ENCODE measurements around the gene PDE7B. TPM values are rescaled to one million over a fixed set of nuclear protein-coding genes. Genes with fewer than 3 reads are reported as not detected.
"Not testable (repeated sequence)": the region's sequence is repeated elsewhere in the genome, so short reads cannot be mapped to it uniquely, and the experiment has no call there.

The PDE7B gene
- total RNA-seq, 2 experiments from 2014 or later = 0.73 to 1.1 TPM

DNA sequence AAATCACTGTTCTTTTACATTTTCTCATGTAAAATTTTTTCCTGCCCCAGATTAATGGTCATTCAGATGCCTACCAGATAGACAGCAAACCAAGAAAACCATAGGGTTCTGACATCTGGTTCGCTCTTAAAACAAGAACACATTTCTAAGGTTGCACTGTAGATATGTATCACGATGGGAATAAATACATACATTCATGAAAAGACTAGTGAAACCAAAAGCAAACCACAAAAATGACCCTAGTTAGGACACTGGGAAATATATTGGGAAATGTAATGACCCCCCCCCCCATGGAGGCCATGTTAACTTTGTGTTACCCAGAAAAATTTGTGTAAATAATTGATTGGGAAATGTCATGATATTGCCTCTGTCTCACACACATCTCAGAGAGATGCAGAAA is 361.1 kb downstream of the PDE7B start:
- intact Hi-C loops (cut with DNase I, micrococcal nuclease) = no loop called here
- POLR2A ChIA-PET = no interaction called here

DNA sequence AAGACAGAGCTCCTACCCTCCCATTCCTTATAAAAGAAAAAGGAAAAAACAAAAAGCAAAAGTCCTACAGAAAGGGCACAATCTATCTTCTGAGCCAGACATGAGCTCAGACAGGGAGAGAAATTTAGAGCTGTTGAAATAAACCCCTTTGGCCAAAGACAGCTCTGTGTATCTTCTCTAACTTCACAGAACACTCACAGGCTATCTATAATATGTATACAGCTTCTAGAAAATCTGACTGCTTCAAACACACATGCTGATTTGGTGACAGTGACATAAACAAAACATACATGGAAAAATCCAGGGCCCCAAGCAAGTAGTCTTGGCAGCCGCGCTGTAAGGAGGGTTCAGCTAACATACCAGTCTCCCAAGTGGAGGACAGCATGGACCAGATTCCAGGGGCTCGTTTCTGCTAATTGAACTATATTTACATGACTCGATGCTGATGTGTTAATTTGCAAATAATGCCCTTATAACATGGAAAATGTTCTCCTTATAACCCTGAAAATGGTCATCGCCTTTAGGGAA is 361.6 kb downstream of the PDE7B start:
- DNase-seq (no peak), ATAC-seq (no peak)
- Mint-ChIP-seq H3K27ac (no peak overlapping the region), H3K4me3 (no peak overlapping the region), H3K9me3 (ENCODE audit: low read depth) (no peaks in the 10 kb centered on the region), H3K36me3 (ENCODE audit: low read depth) (no peaks in the 10 kb centered on the region), H3K4me1 (no peaks in the 10 kb centered on the region), H3K27me3 (no peaks in the 10 kb centered on the region)
- intact Hi-C loops (cut with DNase I, micrococcal nuclease) = no loop called here
- ChIA-PET POLR2A (no interaction called here), CTCF (interaction anchor here (0.6 to 1.1 kb wide), 3 partner anchors 13 to 547 kb away, joined by 3 read pairs; no protein-coding TSS in a partner anchor)

More for the DNA sequence above, 361.1 kb downstream of the PDE7B start:
- CTCF ChIA-PET = interaction anchor here (0.6 to 1.1 kb wide), 4 partner anchors 14 to 546 kb away, joined by 3 to 4 read pairs (median 3); no protein-coding TSS in a partner anchor
- H3K27me3 Mint-ChIP-seq = no peaks in the 10 kb centered on the region
- ATAC-seq (no peak), DNase-seq (no peak)
- H3K4me1 Mint-ChIP-seq = no peaks in the 10 kb centered on the region
- no peak overlapping the region for H3K27ac Mint-ChIP-seq
- no peak overlapping the region for H3K4me3 Mint-ChIP-seq
- no peaks in the 10 kb centered on the region for H3K9me3 Mint-ChIP-seq (ENCODE audit: low read depth)
- H3K36me3 Mint-ChIP-seq (ENCODE audit: low read depth) = no peaks in the 10 kb centered on the region

DNA sequence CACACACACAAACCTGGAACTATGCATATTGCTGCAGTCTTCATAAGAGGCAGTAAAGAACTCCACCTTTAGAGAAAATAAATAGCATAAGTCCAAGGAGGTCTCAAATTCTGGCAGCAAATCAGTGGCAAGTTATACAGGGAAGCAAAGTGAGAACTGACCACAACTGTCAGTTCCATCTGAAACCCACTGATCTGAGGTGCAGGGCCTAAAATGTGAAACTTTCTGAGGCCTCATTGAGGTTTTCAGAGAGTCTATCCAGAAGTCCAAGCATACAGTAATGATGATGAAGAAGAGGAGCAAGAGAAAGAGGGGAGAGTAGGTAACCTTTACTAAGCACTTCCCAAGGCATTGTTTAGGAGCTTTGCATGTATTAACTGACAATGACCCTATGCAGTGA is 362.4 kb downstream of the PDE7B start:
- no peak overlapping the region for H3K27ac Mint-ChIP-seq
- no peak overlapping the region for H3K4me3 Mint-ChIP-seq
- H3K4me1 Mint-ChIP-seq = no peaks in the 10 kb centered on the region
- H3K27me3 Mint-ChIP-seq = no peaks in the 10 kb centered on the region
- H3K9me3 Mint-ChIP-seq (ENCODE audit: low read depth) = no peaks in the 10 kb centered on the region
- DNase-seq (no peak), ATAC-seq (no peak)
- CTCF ChIA-PET = no interaction called here
- intact Hi-C loops (cut with DNase I, micrococcal nuclease) = no loop called here
- H3K36me3 Mint-ChIP-seq (ENCODE audit: low read depth) = no peaks in the 10 kb centered on the region
- POLR2A ChIA-PET = no interaction called here

DNA sequence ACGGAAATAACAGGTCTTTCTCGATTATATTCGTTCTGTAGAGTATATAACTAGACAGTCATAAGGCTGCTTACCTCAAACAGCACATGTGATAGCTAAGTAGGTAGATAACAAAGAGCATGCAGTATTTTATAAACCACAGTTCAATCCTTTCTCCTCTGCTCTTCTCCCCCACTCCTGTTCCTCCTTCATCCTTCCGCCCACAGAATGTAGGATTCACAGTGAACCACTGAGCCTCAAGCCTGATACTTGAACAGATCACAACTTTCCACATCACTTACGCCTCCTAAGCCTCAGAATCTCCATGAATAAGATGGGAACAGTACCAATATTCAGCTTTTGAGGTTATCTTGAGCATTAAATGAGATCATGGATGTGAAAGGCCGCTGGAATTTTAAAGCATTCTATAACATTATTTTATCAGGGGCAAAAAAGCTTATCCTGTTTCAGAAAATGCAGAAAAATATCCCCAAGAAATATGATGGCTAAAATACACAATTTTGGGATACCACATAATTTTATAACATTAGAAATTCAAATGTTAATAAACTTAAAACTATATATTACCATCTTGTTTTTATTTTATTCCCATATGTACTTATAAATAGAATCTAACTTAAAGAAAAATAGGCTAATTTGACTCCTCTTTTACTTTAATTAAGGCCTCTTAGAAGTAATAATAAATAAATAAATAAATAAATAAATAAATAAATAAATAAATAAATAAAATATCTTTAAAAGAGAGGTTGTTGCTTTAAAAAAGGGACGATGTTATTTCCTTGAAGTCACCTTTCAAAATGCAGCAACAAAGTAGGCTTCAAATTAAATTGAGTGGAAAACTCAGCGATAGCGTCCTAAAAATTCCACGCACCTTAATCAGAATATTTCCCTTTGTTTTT is 365.3 kb downstream of the PDE7B start:
- POLR2A ChIA-PET = no interaction called here
- no peak for ATAC-seq
- no peak overlapping the region for H3K27ac Mint-ChIP-seq

DNA sequence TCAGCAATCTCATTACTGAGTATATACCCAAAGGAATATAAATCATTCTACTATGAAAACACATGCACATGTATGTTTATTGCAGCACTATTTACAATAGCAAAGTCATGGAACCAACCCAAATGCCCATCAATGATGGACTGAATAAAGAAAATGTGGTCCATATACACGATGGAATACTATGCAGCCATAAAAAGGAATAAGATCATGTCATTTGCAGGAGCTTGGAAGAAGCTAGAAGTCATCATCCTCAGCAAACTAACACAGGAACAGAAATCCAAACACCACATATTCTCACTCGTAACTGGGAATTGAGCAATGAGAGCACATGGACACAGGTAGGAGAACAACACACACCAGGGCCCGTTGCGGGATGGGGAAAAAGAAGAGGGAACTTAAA is 373.5 kb downstream of the PDE7B start:
- DNase-seq; H3K27ac Mint-ChIP-seq; H3K36me3 Mint-ChIP-seq (ENCODE audit: low read depth); POLR2A ChIA-PET; ATAC-seq; H3K4me3 Mint-ChIP-seq; H3K27me3 Mint-ChIP-seq; H3K9me3 Mint-ChIP-seq (ENCODE audit: low read depth): not testable (repeated sequence)
- peaks cover 11% of the 10 kb centered on the region for H3K4me1 Mint-ChIP-seq
- CTCF ChIA-PET = interaction anchor here (0.7 to 2.2 kb wide), 3 partner anchors 73 to 689 kb away, joined by 3 to 9 read pairs (median 4); no protein-coding TSS in a partner anchor
- intact Hi-C loops (cut with DNase I, micrococcal nuclease) = loop anchor here (5.0 kb wide), 5 partner anchors 193 to 773 kb away; no protein-coding TSS in a partner anchor

More for the DNA sequence above, 365.3 kb downstream of the PDE7B start:
- CTCF ChIA-PET = no interaction called here
- H3K36me3 Mint-ChIP-seq (ENCODE audit: low read depth) = no peaks in the 10 kb centered on the region
- peaks cover 3% of the 10 kb centered on the region for H3K9me3 Mint-ChIP-seq (ENCODE audit: low read depth)
- no peaks in the 10 kb centered on the region for H3K27me3 Mint-ChIP-seq
- DNase-seq = no peak
- no peak overlapping the region for H3K4me3 Mint-ChIP-seq
- intact Hi-C loops (cut with DNase I, micrococcal nuclease) = no loop called here
- H3K4me1 Mint-ChIP-seq = no peaks in the 10 kb centered on the region

DNA sequence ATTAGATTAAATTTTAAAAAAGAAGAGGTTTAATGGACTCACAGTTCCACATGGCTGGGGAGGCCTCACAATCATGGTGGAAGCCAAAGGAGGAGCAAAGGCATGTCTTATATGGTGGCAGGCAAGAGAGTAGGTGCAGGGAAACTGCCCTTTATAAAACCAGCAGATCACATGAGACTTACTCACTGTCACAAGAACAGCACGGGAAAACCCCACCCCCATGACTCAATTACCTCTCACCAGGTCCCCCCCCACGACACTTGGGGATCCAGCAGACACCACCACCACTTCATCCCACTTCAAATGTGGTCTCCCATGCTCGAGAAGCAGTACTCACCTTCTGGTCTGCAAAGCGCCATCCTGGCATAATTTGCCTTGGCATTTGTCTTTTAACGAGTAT is 374.0 kb downstream of the PDE7B start:
- H3K4me3 Mint-ChIP-seq = no peak overlapping the region
- intact Hi-C loops (cut with DNase I, micrococcal nuclease) = loop anchor here (5.0 kb wide), 5 partner anchors 193 to 773 kb away; no protein-coding TSS in a partner anchor
- H3K36me3 Mint-ChIP-seq (ENCODE audit: low read depth) = peaks cover 8% of the 10 kb centered on the region
- DNase-seq = peak; percentile 55
- H3K27ac Mint-ChIP-seq = no peak overlapping the region
- H3K4me1 Mint-ChIP-seq = peaks cover 11% of the 10 kb centered on the region
- no peak for ATAC-seq
- CTCF ChIA-PET = interaction anchor here (0.6 to 2.8 kb wide), 19 partner anchors 11 to 775 kb away, joined by 3 to 35 read pairs (median 4); partner anchors contain the start of gene BCLAF1
- no peaks in the 10 kb centered on the region for H3K27me3 Mint-ChIP-seq
- H3K9me3 Mint-ChIP-seq (ENCODE audit: low read depth) = no peaks in the 10 kb centered on the region
- POLR2A ChIA-PET = no interaction called here

DNA sequence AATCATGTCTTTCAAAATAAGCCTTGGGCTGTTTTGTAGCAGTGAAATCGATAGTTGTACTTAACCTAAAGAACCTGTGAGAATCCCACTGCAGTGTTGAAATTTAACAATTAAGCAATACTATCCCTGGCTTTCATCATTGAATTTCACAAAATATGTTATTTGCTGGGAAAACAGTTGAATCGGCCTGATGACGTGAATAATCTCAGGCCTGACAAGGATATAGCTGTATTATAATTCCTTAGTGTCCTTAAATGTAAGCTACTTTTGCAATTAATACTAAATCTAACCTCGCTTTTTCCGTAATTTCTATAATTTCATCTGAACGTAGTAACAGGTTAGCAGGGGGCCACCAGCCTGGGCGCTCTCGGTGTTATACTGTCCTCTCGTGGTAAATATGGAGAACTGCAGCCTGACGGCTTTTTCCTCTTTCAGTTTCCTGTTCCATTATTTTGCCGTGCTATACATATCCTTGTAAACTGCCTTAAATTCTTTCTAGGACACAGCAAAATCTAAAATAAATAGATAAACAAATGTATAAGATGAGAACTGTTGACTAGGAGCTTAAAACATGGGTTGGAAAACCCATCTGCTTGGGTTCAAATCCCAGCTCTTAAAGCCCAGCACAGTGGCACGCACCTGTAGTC is 374.6 kb downstream of the PDE7B start:
- Mint-ChIP-seq H3K36me3 (ENCODE audit: low read depth) (peaks cover 14% of the 10 kb centered on the region), H3K9me3 (ENCODE audit: low read depth) (no peaks in the 10 kb centered on the region), H3K27ac (no peak overlapping the region), H3K4me1 (peaks cover 11% of the 10 kb centered on the region), H3K27me3 (no peaks in the 10 kb centered on the region), H3K4me3 (no peak overlapping the region)
- intact Hi-C loops (cut with DNase I, micrococcal nuclease) = loop anchor here (1.0 to 5.0 kb wide), 10 partner anchors 194 to 774 kb away; no protein-coding TSS in a partner anchor
- ChIA-PET POLR2A (no interaction called here), CTCF (interaction anchor here (0.5 to 2.8 kb wide), 60 partner anchors 10 to 1470 kb away, joined by 3 to 35 read pairs (median 4); partner anchors contain the start of genes BCLAF1 and PDE7B)
- DNase-seq = peak; percentile 72
- ATAC-seq = peak; percentile 80

DNA sequence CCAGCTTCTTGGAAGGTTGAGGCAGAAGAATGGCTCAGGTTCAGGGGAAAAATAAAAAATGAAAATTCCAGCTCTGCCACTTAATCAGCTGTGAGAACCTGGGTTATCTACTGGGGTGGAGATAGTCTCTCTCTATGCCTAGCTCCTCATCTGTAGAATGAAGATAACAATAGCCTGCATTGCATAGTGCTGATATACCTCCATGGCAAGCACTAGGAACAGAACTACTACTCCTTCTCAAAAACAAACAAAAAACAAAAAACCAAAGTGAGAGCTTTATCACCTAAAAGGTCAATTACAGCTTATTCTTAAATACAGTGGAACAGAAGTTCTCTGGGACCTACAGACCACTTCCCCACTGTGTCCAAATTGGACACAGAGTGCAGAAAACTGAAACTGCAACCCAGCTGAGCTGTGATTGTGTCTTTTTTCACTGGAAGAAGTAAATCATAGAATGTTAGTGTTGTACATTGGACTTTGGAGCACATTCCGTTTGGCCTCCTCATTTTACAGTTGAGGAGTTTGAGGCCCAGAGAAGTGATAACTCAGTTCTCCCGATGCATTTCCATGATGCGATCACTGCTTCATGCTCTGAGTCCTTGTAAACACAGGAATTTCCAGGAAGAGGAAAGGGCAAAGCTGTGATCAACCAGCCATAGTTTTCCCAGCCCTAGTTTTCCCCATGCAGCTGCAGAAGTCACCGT is 375.3 kb downstream of the PDE7B start:
- Mint-ChIP-seq H3K9me3 (ENCODE audit: low read depth) (no peaks in the 10 kb centered on the region), H3K27me3 (no peaks in the 10 kb centered on the region), H3K36me3 (ENCODE audit: low read depth) (peaks cover 14% of the 10 kb centered on the region), H3K4me1 (peaks cover 11% of the 10 kb centered on the region), H3K4me3 (no peak overlapping the region), H3K27ac (no peak overlapping the region)
- intact Hi-C loops (cut with DNase I, micrococcal nuclease) = loop anchor here (1.0 to 5.0 kb wide), 10 partner anchors 195 to 775 kb away; no protein-coding TSS in a partner anchor
- peak; percentile 50 for ATAC-seq
- ChIA-PET CTCF (interaction anchor here (0.5 to 2.8 kb wide), 60 partner anchors 10 to 1470 kb away, joined by 3 to 35 read pairs (median 4); partner anchors contain the start of genes BCLAF1 and PDE7B), POLR2A (no interaction called here)
- DNase-seq = no peak

DNA sequence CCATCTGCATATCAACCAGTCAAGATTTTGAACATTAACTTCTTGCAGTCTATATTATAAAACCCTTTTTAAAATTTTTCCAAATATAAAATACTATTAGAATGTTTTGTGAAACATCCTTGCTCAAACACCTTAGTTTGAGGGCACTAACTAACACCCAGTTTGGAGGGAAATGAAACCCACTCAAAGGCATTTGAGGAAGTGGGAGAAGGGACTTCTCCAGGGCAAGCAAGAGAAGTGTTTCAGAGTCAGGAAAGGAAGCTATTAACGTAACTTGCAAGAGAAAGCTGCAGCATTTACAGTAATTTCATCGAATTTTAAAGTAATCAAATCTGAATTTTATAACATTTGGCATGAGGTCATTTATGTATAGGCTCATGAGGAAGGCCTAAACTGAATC is 377.3 kb downstream of the PDE7B start:
- Mint-ChIP-seq H3K36me3 (ENCODE audit: low read depth) (peaks cover 15% of the 10 kb centered on the region), H3K4me1 (peaks cover 11% of the 10 kb centered on the region), H3K27me3 (no peaks in the 10 kb centered on the region), H3K4me3 (no peak overlapping the region), H3K9me3 (ENCODE audit: low read depth) (no peaks in the 10 kb centered on the region), H3K27ac (no peak overlapping the region)
- ATAC-seq (no peak), DNase-seq (no peak)
- intact Hi-C loops (cut with DNase I, micrococcal nuclease) = loop anchor here (5.0 kb wide), 5 partner anchors 197 to 777 kb away; no protein-coding TSS in a partner anchor
- ChIA-PET CTCF (interaction anchor here (0.7 to 1.2 kb wide), 2 partner anchors 693 to 773 kb away, joined by 3 to 4 read pairs; no protein-coding TSS in a partner anchor), POLR2A (no interaction called here)

DNA sequence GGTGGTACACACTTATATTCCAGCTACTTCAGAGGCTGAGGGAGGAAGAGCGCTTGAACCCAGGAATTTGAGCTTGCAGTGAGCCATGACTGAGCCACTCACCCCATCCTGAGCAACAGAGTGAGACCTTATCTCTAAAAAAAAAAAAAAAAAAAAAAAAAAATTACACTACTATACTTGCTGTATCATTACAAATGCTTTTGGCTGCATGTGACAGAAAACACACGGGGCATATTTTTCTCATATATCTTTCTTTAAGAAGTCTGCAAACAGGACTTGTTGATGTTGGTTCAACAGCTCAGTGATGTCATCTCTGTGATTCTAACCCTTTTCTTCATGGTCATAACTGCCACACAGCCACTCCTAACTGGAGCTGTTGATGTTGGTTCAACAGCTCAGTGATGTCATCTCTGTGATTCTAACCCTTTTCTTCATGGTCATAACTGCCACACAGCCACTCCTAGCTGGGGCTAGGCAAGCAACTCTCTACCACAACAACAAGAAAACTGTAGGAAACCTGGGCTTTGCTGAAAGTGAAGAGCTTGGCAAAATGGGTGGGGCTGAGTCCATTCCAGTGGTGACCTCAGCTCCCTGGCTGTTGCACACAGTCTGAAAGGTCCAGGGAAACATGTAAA is 378.8 kb downstream of the PDE7B start:
- ChIA-PET POLR2A (interaction anchor here (0.6 kb wide), 1 partner anchor 20 kb away, joined by 5 read pairs; no protein-coding TSS in a partner anchor), CTCF (interaction anchor here (1.0 to 1.1 kb wide), 2 partner anchors 205 to 554 kb away, joined by 3 read pairs; no protein-coding TSS in a partner anchor)
- H3K9me3 Mint-ChIP-seq (ENCODE audit: low read depth) = no peaks in the 10 kb centered on the region
- intact Hi-C loops (cut with DNase I, micrococcal nuclease) = no loop called here
- no peaks in the 10 kb centered on the region for H3K27me3 Mint-ChIP-seq
- DNase-seq (no peak), ATAC-seq (peak; percentile 27)
- no peak overlapping the region for H3K4me3 Mint-ChIP-seq
- H3K27ac Mint-ChIP-seq = no peak overlapping the region
- peaks cover 26% of the 10 kb centered on the region for H3K36me3 Mint-ChIP-seq (ENCODE audit: low read depth)
- peaks cover 11% of the 10 kb centered on the region for H3K4me1 Mint-ChIP-seq
